GM18909 (cell line): ENCODE results near the gene OVAAL.

ENCODE experiments used
- ATAC-seq: cut with Tn5 transposase; IDR thresholded peaks from one replicate; pipeline ENCODE4 v1.9.1; 2021; ENCODE audit warnings: mild to moderate bottlenecking; ENCODE audit not compliant: unreplicated experiment, poor library complexity

Gene OVAAL

DNA sequence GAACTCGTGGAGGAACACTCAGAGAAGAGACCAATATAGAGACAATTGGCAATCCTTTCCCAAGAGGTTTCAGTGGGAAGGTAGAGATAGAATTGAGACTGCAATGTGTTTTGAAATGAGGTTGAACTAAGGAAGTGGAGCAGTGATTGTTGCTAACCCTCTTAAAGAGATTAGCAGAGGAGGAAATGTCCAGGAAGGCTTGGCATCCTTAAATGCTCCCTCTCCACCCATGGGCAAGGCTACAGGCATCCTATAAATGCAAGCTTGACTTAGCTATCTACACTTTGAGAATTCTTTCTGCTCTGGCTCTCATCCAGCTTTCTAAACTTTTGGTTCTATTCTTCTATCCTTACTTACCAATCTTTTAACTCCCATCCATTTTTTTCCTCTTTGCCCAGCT, 42.7 kb downstream of the OVAAL start:
- no peak for ATAC-seq

DNA sequence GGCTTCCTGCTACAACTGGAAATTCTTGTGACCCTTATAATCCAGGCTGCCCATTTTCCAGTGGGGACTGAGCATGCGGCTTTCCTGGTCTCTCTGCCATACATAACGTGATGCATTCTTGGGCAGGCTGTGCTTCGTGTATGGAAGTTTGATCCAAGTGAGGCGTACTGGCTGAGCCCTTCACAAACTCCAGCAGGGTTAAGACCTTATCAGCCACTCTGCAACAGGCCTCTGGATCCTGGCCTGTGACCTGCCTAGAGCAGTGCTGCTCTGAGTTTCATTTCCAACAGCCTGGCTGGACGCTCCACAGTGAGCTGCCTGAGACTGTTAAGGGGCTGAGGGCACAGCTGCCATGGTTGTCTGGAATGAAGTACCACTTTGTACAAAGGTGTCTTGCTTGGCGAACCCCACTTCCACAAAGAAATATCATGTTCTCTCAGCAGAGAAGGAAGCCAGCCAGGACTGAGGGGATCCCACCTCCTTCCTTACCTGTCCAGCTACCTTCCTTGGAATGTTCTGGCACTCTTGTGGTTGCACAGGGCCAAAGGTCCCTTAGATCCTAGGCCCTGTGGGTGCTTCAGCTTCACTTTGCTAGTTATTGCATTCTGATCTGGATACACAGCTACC, 44.6 kb downstream of the OVAAL start:
- ATAC-seq: no peak

DNA sequence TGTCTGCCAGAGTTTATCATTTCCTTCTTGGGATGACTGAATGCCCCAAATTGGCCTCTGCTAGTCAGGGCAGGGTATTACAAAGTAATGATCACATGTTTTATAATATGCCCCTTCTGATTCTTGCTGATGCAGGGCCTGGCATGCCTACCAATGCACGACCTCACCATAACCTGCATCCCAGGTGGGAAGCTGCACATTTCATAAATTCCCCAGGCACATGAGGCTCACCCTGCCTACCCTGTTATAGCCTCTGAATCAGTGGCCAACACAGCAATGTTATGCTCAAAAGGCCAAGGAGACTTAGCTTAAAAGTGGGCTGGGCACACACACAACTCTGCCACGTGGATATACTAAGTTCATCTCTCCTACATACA, 45.1 kb downstream of the OVAAL start:
- no peak for ATAC-seq

DNA sequence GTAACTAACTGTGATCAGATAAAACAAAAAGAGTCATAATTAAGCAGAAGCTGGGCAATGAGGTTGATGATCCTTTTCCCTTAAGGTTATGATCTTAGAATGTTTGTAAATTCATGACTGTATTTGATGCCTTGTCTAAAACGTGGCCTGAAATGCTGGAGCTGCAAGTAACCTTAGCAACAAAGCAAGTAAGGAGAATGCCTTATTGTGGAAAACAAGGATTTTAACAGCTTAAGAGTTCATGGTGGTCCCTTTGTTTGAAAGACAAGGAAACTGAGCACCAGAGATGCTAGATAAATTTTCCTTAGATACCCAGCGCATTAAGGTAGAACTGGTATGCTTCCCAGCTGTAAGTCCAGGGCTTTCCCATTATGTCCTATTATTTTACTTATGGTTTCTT, 47.4 kb downstream of the OVAAL start:
- ATAC-seq: no peak

DNA sequence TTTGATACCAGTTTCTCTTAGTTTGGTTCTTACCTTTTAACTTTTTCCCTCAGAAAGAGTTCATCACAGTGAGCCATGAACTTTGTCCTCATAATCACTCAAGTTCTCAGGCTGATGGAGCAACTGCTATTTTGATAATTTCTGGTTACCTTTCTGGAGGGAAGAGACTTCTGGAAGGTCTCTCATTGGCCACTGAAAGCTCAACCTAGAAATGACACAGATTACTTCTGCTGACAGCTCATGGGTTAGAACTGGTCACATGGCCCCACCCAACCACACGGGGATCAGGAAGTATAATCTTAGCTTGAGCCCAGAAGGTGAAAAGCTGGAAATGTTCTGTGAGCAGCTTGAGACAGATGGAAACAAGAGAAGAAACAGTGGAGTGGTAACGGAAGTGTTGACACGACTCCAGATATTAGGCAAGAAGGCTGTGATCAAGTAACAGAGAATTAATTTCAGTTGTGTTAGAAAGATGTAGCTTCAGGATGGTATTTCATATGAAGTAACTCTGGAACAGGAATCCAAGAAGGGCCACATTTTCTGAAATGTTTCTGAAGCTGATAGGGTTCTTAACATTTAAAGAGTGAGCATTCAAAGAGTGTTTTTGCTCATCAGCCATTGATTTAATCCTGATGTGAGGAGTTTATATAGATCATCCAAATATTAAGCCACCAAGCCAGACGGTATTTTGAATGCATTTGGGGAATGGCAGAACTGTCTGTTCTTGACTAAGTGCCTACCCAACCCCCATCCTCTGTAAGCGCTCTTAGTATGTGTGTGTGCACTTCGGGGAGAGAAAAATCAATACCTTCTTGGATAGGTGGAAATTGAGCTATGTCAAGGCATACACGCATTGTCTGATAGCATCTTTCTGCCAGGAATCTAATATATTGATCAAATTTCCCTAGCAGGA, 51.1 kb downstream of the OVAAL start:
- no peak for ATAC-seq

DNA sequence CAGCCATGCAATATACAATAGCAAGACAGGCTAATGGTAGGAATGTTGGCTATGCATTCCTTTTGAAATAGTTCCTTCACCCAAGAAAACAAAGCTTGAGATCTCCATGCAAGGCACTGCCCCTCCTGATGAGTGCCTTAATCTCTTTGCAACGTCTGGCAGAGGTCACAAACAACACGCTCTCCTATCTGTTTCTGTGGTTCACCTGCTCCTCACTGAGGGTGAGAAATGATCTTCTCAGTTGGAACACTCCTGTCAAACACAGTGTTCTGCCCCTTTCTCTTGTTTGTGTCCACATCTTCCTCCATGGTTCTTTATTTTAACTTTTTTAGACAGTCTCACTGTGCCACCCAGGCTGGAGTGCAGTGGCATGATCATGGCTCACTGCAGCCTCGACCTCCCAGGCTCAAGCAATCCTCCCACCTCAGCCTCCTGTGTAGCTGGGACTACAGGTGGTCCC, 51.8 kb downstream of the OVAAL start:
- no peak for ATAC-seq

DNA sequence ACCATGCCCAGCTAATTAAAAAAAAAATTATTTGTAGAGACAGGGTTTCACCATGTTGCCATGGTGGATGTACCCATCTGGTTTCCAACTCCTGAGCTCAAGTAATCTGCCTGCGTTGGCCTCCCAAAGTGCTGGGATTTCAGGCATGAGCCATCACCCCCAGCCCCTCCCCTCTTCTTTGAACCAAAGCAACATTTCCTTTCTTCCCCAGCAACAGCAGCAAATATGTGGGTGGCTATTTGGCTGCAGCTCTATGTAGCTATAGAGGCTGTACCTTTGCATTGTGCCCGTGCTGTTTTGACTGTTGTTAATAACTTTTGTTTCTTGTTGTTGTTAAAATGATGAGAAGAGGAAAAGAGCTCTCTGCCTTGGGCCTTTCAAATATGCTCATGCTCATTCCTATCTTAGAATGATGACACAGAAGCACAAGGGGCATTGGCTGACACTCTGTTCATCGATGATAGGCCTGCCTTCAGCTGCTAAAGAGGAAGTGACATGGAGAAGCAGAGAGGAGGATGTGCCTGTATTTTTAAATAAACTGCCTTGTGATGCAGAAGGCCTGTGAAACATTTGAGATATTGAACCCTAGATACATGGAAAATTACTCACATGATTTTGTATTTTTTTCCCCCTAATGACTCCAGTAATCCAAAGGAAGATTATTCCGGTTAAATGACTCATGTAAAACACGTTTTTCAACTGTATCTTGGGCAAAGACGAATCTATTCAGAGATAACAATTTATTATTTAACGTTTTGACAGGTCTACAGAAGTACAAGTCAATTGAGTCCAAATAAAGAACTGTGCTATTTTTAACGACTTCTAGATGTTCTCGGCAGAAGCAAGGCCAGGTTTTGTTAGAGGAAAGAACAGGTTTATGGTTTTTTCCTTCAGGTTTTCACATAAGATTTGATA, 52.5 kb downstream of the OVAAL start:
- no peak for ATAC-seq

DNA sequence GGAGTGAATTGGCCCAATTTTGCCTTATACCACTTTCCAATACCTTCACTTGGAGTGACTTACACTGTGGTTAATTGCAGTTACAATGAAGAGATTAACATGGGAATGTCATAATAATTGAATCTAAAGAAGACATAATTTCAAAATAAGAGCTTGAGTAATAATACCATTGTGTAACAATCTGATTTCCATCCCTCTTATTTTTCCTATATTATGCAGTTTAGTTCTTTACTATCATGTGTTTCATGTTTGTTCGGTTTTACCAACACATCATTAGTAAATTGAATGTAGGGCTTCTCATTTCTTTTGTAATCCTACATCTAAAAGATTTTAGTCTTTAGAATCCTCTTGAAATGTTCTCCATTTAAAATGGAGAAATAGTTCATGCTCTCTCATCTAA, 53.9 kb downstream of the OVAAL start:
- no peak for ATAC-seq

DNA sequence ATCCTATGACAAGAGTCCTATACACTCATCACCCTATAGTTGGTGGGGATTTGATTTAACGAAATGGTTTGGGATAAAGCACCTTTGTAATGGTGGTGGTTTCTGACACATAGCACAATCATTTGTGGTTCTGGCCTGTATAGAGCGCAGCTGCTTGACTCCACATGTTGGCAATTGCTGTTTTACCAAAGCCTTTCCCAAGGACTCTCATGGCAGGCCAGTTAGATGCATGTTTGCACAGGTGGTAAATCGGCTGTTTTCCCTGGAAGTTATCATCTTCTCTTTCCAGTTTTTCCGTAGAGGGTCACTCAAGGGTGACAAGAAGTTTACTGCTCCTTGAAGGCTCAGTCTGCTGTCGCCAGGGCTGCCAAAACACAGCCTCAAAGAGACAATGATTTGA, 56.0 kb downstream of the OVAAL start:
- no peak for ATAC-seq

DNA sequence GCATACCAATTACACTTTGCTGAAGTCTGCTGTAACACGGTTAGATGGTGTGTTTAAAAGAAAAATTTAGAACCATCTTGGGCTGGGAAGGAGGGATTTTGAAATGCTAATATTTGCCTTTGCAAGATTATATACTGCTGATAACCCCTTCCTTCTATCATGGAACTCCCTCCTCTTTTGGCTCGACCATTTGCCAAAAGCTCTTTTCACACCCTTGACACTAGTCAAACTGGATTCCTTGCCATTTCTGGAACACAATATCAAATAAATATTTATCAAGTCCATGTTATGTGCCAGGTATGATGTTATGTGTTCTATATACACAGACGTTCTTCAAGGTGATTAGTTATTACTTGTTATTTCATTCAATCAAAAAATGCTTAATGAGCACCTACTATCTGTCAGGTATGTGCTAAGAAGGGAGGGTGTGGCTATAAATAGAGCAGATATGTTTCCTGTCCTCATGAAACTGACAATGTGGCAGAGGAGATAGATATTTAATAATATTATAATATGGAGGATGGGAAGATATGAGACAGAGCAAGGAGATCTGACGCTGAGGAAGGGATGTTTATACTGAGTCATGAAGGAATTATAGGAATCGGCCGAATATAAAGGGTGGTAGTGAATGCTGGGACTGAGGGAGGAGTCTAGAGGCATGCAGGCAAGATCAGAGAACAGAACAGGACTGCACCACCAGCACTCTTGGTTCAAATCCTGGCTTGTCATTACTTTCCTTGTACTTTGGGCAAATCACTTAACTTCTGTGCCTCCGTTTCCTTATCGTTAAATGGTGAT, 56.9 kb downstream of the OVAAL start:
- no peak for ATAC-seq
